Keratinocyte (primary cell): ENCODE measurements around the gene DMP1. TPM values are rescaled to one million over a fixed set of nuclear protein-coding genes. Genes with fewer than 3 reads are reported as not detected.

Experiments used
- DNase-seq: peaks from one replicate; pipeline ENCODE4 v3.0.0-alpha.2; 2011; ENCODE audit warnings: low read depth, missing footprints, low spot score
- FAIRE-seq: peaks from 2 replicates; lab custom pipeline; 2011; peaks lifted over from hg19 to GRCh38; lab: Jason Lieb, UNC
- H2AFZ ChIP-seq: 2 replicates; pipeline ENCODE4 v1.6.0; 2012; ENCODE audit warnings: low read length, control low read depth, inconsistent platforms; ENCODE audit not compliant: control insufficient read depth
- H3K27ac ChIP-seq: 2 replicates; pipeline ENCODE4 v1.5.1; 2011; ENCODE audit warnings: low read length; ENCODE audit not compliant: control insufficient read depth, insufficient read depth
- H3K27me3 ChIP-seq: 3 replicates; pipeline ENCODE4 v1.6.0; 2011; ENCODE audit warnings: low read length; ENCODE audit not compliant: control insufficient read depth, insufficient read depth; ENCODE audit errors: extremely low read depth
- H3K36me3 ChIP-seq, 2 experiments: 2 replicates in 1 of 2; 3 replicates in 1 of 2; pipeline ENCODE4 v1.5.1; 2011; ENCODE audit warnings: low read length in 2 of 2, mild to moderate bottlenecking in 1 of 2; ENCODE audit not compliant: control insufficient read depth in 2 of 2, insufficient read depth in 2 of 2; ENCODE audit errors: extremely low read depth in 1 of 2
- H3K4me1 ChIP-seq: 3 replicates; pipeline ENCODE4 v1.5.1; 2011; ENCODE audit warnings: low read length; ENCODE audit not compliant: control insufficient read depth, insufficient read depth; ENCODE audit errors: extremely low read depth
- H3K4me2 ChIP-seq: 3 replicates; pipeline ENCODE4 v1.6.0; 2011; ENCODE audit warnings: low read depth, low read length; ENCODE audit not compliant: control insufficient read depth, insufficient read depth; ENCODE audit errors: extremely low read depth
- H3K4me3 ChIP-seq, 3 experiments: fragments of 200-600 bp in 1 of 3; sonication (generic) in 1 of 3; 2 replicates in 2 of 3; 3 replicates in 1 of 3; pipeline ENCODE4 v1.5.1; 2011 to 2016; ENCODE audit warnings: low read length in 3 of 3, mild to moderate bottlenecking in 3 of 3, control low read depth in 2 of 3, inconsistent platforms in 1 of 3, low read depth in 1 of 3, mixed read lengths in 1 of 3, mixed run types in 1 of 3, moderate library complexity in 1 of 3; ENCODE audit not compliant: control insufficient read depth in 2 of 3, insufficient read depth in 2 of 3; ENCODE audit errors: extremely low read depth in 1 of 3
- H3K79me2 ChIP-seq: 2 replicates; pipeline ENCODE4 v1.6.0; 2012; ENCODE audit warnings: low read length; ENCODE audit not compliant: control insufficient read depth, insufficient read depth
- H3K9ac ChIP-seq: 3 replicates; pipeline ENCODE4 v1.6.0; 2011; ENCODE audit warnings: low read length; ENCODE audit not compliant: control insufficient read depth, insufficient read depth; ENCODE audit errors: extremely low read depth
- H3K9me1 ChIP-seq: 3 replicates; pipeline ENCODE4 v1.6.0; 2011; ENCODE audit warnings: low read length; ENCODE audit not compliant: control insufficient read depth, insufficient read depth; ENCODE audit errors: extremely low read depth
- H3K9me3 ChIP-seq: 2 replicates; pipeline ENCODE4 v1.5.1; 2012; ENCODE audit warnings: low read depth, low read length; ENCODE audit not compliant: control insufficient read depth
- H4K20me1 ChIP-seq: 3 replicates; pipeline ENCODE4 v1.6.0; 2011; ENCODE audit warnings: low read length; ENCODE audit not compliant: control insufficient read depth, insufficient read depth; ENCODE audit errors: extremely low read depth
- EZH2 ChIP-seq: IDR thresholded peaks from one replicate; pipeline ENCODE4 v1.6.1; 2012; ENCODE audit warnings: inconsistent platforms, mild to moderate bottlenecking, low read length, moderate library complexity
- dilution Hi-C: fragments of 300-500 bp; cut with MboI; formaldehyde crosslinking; loops from one replicate; pipeline ENCODE4 v1.7.0; 2020; ENCODE audit warnings: low sequenced_read_pairs; ENCODE audit not compliant: extremely low pct_ligation_motif_present
- polyA plus RNA-seq, 5 experiments: library from polyadenylated mRNA; depleted of rRNA in 3 of 5; stranded (reverse) in 3 of 5; stranded (forward) in 1 of 5; unstranded in 1 of 5; fragments of >200 nt; gene quantifications; 1 replicate in 1 of 5; 2 replicates in 3 of 5; 3 replicates in 1 of 5; pipeline versions ENCODE4 v1.2.1 to v1.2.3, GENCODE V29; 2011 to 2012; ENCODE audit warnings: missing spikeins in 2 of 5, low read depth in 1 of 5, low replicate concordance in 1 of 5
- TF ChIP-seq, protein P1 (sequence below), 3 experiments: IDR thresholded peaks in 1 of 3; conservative IDR thresholded peaks in 1 of 3; optimal IDR thresholded peaks in 1 of 3; 2 replicates in 2 of 3; 3 replicates in 1 of 3; pipeline versions ENCODE3 to v1.5.1; 2011; ENCODE audit warnings: low read length in 3 of 3, mild to moderate bottlenecking in 3 of 3, moderate library complexity in 2 of 3, control low read depth in 1 of 3, inconsistent platforms in 1 of 3; ENCODE audit not compliant: insufficient read depth in 2 of 3; ENCODE audit errors: extremely low read depth in 1 of 3

The DMP1 gene
- polyA plus RNA-seq, 1 donor (not counting 4 experiments of a cell fraction or from before 2014, with no cell fraction given): not detected

DNA sequence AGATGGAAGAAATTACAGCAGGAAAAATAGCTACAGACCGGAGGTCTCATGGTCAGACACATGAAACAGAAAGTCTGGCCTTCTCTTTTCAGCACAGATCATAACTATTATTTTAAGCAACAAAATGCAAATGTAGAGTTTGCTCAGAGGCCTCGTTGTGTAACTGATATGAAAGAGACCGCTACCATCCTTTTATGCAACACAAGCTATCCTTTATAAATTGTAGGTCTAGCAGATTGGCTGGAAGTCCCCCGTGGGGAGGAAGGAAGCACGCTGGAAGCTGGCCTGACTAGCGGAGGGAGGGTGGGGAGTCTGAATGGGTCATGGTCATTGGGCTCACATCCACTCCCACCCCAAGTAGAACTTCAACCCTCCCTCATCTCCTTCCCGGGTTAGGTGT, 27.7 kb downstream of the DMP1 start:
- no peak for FAIRE-seq

DNA sequence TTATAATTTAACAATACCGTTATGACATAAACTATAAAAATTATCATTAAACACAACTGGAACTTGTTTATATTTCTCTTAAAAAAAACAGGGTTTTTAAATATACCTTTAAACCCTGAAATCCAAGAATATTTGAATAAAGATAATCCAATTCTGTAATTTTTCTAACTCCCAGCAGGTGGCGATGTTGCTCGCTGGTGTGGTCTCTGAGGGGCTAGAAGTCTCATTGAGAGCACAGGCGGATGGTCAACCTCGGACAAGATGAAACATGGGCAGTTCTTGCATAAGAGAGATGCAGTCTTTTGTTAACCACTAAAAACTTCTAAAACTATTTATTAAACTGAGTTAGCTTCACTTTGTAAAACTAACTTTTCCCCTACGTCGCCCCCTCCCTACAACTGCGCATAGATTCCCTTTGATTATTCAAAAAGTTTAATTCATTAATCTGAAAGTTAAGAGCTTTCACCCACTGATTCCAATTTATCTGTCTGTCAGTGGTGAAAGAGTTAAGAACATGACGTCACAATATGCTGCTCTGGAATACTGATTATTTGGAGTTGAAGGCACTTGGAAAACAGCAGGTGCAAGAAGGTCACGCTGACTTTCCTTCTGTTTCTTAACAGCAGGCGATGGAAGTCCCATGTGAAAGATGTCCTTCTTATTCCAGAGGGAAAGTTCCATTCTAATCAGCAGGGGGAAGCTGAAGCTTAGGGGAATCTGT, 29.5 kb downstream of the DMP1 start:
- Histone ChIP-seq H3K4me3 (no peak overlapping the region), H3K27ac (no peak overlapping the region), H3K9me3 (no peaks in the 10 kb centered on the region), H3K79me2 (no peaks in the 10 kb centered on the region), H3K9me1 (no peaks in the 10 kb centered on the region), H2AFZ (no peak overlapping the region), H3K4me2 (no peak overlapping the region), H3K27me3 (no peaks in the 10 kb centered on the region), H3K9ac (no peak overlapping the region), H3K36me3 (no peaks in the 10 kb centered on the region), H4K20me1 (no peaks in the 10 kb centered on the region), H3K4me1 (no peaks in the 10 kb centered on the region)
- dilution Hi-C loops: no loop called here
- FAIRE-seq (peak; percentile 80), DNase-seq (peak; percentile 4)
- TF ChIP-seq EZH2: no peak
- TF ChIP-seq, protein P1, sequence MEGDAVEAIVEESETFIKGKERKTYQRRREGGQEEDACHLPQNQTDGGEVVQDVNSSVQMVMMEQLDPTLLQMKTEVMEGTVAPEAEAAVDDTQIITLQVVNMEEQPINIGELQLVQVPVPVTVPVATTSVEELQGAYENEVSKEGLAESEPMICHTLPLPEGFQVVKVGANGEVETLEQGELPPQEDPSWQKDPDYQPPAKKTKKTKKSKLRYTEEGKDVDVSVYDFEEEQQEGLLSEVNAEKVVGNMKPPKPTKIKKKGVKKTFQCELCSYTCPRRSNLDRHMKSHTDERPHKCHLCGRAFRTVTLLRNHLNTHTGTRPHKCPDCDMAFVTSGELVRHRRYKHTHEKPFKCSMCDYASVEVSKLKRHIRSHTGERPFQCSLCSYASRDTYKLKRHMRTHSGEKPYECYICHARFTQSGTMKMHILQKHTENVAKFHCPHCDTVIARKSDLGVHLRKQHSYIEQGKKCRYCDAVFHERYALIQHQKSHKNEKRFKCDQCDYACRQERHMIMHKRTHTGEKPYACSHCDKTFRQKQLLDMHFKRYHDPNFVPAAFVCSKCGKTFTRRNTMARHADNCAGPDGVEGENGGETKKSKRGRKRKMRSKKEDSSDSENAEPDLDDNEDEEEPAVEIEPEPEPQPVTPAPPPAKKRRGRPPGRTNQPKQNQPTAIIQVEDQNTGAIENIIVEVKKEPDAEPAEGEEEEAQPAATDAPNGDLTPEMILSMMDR (optimal IDR thresholded peaks at IDR 0.05 in 1 of 3, IDR thresholded peaks at IDR 0.05 in 1 of 3, conservative IDR thresholded peaks at IDR 0.05 in 1 of 3; ENCODE audit: extremely low read depth in 1 of 3, insufficient read depth in 2 of 3, low read length in 3 of 3): peak; percentile 56 to 65 (median 63)

More for the DNA sequence above, 27.7 kb downstream of the DMP1 start:
- no peaks in the 10 kb centered on the region for H3K27me3 ChIP-seq
- no peaks in the 10 kb centered on the region for H3K36me3 ChIP-seq
- no peaks in the 10 kb centered on the region for H3K9me1 ChIP-seq
- H3K9me3 ChIP-seq: no peaks in the 10 kb centered on the region
- dilution Hi-C loops: no loop called here
- no peak overlapping the region for H3K4me3 ChIP-seq
- no peak for DNase-seq
- H3K4me1 ChIP-seq: no peaks in the 10 kb centered on the region
- H3K27ac ChIP-seq: no peak overlapping the region
- H2AFZ ChIP-seq: no peak overlapping the region
- H3K9ac ChIP-seq: no peak overlapping the region
- no peaks in the 10 kb centered on the region for H3K79me2 ChIP-seq
- no peaks in the 10 kb centered on the region for H4K20me1 ChIP-seq
- H3K4me2 ChIP-seq: no peak overlapping the region
- TF ChIP-seq EZH2: no peak
- TF ChIP-seq, protein P1 (optimal IDR thresholded peaks at IDR 0.05 in 1 of 3, IDR thresholded peaks at IDR 0.05 in 1 of 3, conservative IDR thresholded peaks at IDR 0.05 in 1 of 3; ENCODE audit: extremely low read depth in 1 of 3, insufficient read depth in 2 of 3, low read length in 3 of 3): no peak
